Measurements from ENCODE around the gene ADAMTSL1. TPM values are rescaled to one million over a fixed set of nuclear protein-coding genes. Genes with fewer than 3 reads are reported as not detected.

The ADAMTSL1 gene
- total and polyA plus RNA-seq, 2 experiments from 2014 or later: 2.3 to 5.0 TPM

DNA sequence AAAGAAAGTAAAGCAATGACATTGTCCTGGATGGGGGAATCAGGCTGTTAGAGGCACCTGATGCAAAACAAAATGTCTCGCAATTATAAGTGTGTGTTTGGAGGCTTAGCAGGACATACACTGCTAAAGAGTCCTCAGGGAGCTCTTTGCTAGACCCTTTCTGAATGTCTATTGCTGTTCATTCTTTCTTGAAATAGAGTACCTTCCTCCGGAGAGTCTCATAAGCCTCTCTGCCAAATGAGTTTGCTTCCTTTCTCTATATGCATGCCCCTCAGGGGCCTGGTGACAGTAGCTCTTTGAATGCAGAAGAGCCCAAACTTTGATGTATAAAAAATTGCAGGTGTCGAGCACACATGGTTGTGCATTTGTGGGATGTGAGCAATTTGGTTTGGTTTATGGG is 26.4 kb upstream of the ADAMTSL1 start:
- H3K79me2 ChIP-seq (replicated peaks; ENCODE audit: insufficient read depth): no peaks in the 10 kb centered on the region
- H3K4me2 ChIP-seq: no peak overlapping the region
- Mint-ChIP-seq H3K36me3 (ENCODE audit: low read depth) (no peaks in the 10 kb centered on the region), H3K9me3 (no peaks in the 10 kb centered on the region; the same call in 2 of the 3 replicates), H3K4me3 (no peak overlapping the region), H3K27me3 (ENCODE audit: insufficient read depth, low read depth, poor library complexity) (no peaks in the 10 kb centered on the region), H3K4me1 (no peaks in the 10 kb centered on the region), H3K27ac (no peak overlapping the region)
- H3K4me3 ChIP-seq: no peak overlapping the region
- no peaks in the 10 kb centered on the region for H3K36me3 ChIP-seq (ENCODE audit: insufficient read depth)
- no peak for TF ChIP-seq NANOG (IDR thresholded peaks at IDR 0.05; ENCODE audit: borderline replicate concordance)
- TF ChIP-seq, protein P1, sequence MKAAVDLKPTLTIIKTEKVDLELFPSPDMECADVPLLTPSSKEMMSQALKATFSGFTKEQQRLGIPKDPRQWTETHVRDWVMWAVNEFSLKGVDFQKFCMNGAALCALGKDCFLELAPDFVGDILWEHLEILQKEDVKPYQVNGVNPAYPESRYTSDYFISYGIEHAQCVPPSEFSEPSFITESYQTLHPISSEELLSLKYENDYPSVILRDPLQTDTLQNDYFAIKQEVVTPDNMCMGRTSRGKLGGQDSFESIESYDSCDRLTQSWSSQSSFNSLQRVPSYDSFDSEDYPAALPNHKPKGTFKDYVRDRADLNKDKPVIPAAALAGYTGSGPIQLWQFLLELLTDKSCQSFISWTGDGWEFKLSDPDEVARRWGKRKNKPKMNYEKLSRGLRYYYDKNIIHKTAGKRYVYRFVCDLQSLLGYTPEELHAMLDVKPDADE (IDR thresholded peaks at IDR 0.05): no peak
- TF ChIP-seq ZNF114 (CRISPR knock-in tag; IDR thresholded peaks at IDR 0.05): no peak
- TF ChIP-seq STAT1 (IDR thresholded peaks at IDR 0.05; ENCODE audit: unreplicated experiment): no peak
- TF ChIP-seq, protein P2, sequence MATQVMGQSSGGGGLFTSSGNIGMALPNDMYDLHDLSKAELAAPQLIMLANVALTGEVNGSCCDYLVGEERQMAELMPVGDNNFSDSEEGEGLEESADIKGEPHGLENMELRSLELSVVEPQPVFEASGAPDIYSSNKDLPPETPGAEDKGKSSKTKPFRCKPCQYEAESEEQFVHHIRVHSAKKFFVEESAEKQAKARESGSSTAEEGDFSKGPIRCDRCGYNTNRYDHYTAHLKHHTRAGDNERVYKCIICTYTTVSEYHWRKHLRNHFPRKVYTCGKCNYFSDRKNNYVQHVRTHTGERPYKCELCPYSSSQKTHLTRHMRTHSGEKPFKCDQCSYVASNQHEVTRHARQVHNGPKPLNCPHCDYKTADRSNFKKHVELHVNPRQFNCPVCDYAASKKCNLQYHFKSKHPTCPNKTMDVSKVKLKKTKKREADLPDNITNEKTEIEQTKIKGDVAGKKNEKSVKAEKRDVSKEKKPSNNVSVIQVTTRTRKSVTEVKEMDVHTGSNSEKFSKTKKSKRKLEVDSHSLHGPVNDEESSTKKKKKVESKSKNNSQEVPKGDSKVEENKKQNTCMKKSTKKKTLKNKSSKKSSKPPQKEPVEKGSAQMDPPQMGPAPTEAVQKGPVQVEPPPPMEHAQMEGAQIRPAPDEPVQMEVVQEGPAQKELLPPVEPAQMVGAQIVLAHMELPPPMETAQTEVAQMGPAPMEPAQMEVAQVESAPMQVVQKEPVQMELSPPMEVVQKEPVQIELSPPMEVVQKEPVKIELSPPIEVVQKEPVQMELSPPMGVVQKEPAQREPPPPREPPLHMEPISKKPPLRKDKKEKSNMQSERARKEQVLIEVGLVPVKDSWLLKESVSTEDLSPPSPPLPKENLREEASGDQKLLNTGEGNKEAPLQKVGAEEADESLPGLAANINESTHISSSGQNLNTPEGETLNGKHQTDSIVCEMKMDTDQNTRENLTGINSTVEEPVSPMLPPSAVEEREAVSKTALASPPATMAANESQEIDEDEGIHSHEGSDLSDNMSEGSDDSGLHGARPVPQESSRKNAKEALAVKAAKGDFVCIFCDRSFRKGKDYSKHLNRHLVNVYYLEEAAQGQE (IDR thresholded peaks at IDR 0.05; ENCODE audit: unreplicated experiment): no peak
- no peak for ATAC-seq
- no peak for DNase-seq (ENCODE audit: low spot score)
- H3K4me1 ChIP-seq (ENCODE audit: insufficient read depth): no peaks in the 10 kb centered on the region
- H3K27ac ChIP-seq (ENCODE audit: low read depth): no peak overlapping the region
- H4K20me1 ChIP-seq (replicated peaks; ENCODE audit: insufficient read depth): no peaks in the 10 kb centered on the region
- H3K27me3 ChIP-seq (ENCODE audit: insufficient read depth): no peaks in the 10 kb centered on the region
- H3F3A ChIP-seq (replicated peaks; ENCODE audit: low read depth): no peaks in the 10 kb centered on the region
- H3K9me2 ChIP-seq (ENCODE audit: insufficient read depth): no peaks in the 10 kb centered on the region
- H2AFZ ChIP-seq: peak overlapping the region; percentile 54; the same call in 1 of the 2 replicates

- no peaks in the 10 kb centered on the region for H3K27me3 ChIP-seq (ENCODE audit: insufficient read depth)
- H3K79me2 ChIP-seq (replicated peaks; ENCODE audit: insufficient read depth): no peaks in the 10 kb centered on the region
- Mint-ChIP-seq H3K36me3 (ENCODE audit: low read depth) (no peaks in the 10 kb centered on the region), H3K27ac (no peak overlapping the region), H3K4me1 (no peaks in the 10 kb centered on the region), H3K27me3 (ENCODE audit: insufficient read depth, low read depth, poor library complexity) (no peaks in the 10 kb centered on the region), H3K4me3 (no peak overlapping the region), H3K9me3 (no peaks in the 10 kb centered on the region; the same call in 2 of the 3 replicates)
- H3K36me3 ChIP-seq (ENCODE audit: insufficient read depth): no peaks in the 10 kb centered on the region
- no peak for DNase-seq (ENCODE audit: low spot score)
- no peak overlapping the region for H3K4me3 ChIP-seq
- no peak for ATAC-seq
- H3F3A ChIP-seq (replicated peaks; ENCODE audit: low read depth): no peaks in the 10 kb centered on the region
- no peak overlapping the region for H3K4me2 ChIP-seq
- no peaks in the 10 kb centered on the region; the same call in 1 of the 2 replicates for H3K9me2 ChIP-seq (ENCODE audit: insufficient read depth)
- no peaks in the 10 kb centered on the region for H4K20me1 ChIP-seq (replicated peaks; ENCODE audit: insufficient read depth)
- H2AFZ ChIP-seq: no peak overlapping the region
- no peaks in the 10 kb centered on the region for H3K4me1 ChIP-seq (ENCODE audit: insufficient read depth)
- no peak overlapping the region for H3K27ac ChIP-seq (ENCODE audit: low read depth)
- TF ChIP-seq STAT1 (IDR thresholded peaks at IDR 0.05; ENCODE audit: unreplicated experiment) (no peak), ZNF331 (CRISPR knock-in tag; IDR thresholded peaks at IDR 0.05; ENCODE audit: low read depth) (no peak), EZH2phosphoT487 (IDR thresholded peaks at IDR 0.05; ENCODE audit: unreplicated experiment) (no peak)
- TF ChIP-seq, protein P3, sequence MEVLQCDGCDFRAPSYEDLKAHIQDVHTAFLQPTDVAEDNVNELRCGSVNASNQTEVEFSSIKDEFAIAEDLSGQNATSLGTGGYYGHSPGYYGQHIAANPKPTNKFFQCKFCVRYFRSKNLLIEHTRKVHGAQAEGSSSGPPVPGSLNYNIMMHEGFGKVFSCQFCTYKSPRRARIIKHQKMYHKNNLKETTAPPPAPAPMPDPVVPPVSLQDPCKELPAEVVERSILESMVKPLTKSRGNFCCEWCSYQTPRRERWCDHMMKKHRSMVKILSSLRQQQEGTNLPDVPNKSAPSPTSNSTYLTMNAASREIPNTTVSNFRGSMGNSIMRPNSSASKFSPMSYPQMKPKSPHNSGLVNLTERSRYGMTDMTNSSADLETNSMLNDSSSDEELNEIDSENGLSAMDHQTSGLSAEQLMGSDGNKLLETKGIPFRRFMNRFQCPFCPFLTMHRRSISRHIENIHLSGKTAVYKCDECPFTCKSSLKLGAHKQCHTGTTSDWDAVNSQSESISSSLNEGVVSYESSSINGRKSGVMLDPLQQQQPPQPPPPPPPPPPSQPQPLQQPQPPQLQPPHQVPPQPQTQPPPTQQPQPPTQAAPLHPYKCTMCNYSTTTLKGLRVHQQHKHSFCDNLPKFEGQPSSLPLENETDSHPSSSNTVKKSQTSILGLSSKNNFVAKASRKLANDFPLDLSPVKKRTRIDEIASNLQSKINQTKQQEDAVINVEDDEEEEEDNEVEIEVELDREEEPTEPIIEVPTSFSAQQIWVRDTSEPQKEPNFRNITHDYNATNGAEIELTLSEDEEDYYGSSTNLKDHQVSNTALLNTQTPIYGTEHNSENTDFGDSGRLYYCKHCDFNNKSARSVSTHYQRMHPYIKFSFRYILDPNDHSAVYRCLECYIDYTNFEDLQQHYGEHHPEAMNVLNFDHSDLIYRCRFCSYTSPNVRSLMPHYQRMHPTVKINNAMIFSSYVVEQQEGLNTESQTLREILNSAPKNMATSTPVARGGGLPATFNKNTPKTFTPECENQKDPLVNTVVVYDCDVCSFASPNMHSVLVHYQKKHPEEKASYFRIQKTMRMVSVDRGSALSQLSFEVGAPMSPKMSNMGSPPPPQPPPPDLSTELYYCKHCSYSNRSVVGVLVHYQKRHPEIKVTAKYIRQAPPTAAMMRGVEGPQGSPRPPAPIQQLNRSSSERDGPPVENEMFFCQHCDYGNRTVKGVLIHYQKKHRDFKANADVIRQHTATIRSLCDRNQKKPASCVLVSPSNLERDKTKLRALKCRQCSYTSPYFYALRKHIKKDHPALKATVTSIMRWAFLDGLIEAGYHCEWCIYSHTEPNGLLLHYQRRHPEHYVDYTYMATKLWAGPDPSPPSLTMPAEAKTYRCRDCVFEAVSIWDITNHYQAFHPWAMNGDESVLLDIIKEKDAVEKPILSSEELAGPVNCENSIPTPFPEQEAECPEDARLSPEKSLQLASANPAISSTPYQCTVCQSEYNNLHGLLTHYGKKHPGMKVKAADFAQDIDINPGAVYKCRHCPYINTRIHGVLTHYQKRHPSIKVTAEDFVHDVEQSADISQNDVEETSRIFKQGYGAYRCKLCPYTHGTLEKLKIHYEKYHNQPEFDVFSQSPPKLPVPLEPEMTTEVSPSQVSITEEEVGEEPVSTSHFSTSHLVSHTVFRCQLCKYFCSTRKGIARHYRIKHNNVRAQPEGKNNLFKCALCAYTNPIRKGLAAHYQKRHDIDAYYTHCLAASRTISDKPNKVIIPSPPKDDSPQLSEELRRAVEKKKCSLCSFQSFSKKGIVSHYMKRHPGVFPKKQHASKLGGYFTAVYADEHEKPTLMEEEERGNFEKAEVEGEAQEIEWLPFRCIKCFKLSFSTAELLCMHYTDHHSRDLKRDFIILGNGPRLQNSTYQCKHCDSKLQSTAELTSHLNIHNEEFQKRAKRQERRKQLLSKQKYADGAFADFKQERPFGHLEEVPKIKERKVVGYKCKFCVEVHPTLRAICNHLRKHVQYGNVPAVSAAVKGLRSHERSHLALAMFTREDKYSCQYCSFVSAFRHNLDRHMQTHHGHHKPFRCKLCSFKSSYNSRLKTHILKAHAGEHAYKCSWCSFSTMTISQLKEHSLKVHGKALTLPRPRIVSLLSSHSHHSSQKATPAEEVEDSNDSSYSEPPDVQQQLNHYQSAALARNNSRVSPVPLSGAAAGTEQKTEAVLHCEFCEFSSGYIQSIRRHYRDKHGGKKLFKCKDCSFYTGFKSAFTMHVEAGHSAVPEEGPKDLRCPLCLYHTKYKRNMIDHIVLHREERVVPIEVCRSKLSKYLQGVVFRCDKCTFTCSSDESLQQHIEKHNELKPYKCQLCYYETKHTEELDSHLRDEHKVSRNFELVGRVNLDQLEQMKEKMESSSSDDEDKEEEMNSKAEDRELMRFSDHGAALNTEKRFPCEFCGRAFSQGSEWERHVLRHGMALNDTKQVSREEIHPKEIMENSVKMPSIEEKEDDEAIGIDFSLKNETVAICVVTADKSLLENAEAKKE (CRISPR knock-in tag; IDR thresholded peaks at IDR 0.05): no peak
- TF ChIP-seq, protein P1 (IDR thresholded peaks at IDR 0.05): no peak
Observed at GRCh38 chr9:18448101-18448500, 25.9 kb upstream of the ADAMTSL1 start.
